ENCODE data around the gene DCP1B. TPM values are rescaled to one million over a fixed set of nuclear protein-coding genes. Genes with fewer than 3 reads are reported as not detected.

The DCP1B gene
- total RNA-seq, 1 experiment from 2014 or later = 4.8 TPM

DNA sequence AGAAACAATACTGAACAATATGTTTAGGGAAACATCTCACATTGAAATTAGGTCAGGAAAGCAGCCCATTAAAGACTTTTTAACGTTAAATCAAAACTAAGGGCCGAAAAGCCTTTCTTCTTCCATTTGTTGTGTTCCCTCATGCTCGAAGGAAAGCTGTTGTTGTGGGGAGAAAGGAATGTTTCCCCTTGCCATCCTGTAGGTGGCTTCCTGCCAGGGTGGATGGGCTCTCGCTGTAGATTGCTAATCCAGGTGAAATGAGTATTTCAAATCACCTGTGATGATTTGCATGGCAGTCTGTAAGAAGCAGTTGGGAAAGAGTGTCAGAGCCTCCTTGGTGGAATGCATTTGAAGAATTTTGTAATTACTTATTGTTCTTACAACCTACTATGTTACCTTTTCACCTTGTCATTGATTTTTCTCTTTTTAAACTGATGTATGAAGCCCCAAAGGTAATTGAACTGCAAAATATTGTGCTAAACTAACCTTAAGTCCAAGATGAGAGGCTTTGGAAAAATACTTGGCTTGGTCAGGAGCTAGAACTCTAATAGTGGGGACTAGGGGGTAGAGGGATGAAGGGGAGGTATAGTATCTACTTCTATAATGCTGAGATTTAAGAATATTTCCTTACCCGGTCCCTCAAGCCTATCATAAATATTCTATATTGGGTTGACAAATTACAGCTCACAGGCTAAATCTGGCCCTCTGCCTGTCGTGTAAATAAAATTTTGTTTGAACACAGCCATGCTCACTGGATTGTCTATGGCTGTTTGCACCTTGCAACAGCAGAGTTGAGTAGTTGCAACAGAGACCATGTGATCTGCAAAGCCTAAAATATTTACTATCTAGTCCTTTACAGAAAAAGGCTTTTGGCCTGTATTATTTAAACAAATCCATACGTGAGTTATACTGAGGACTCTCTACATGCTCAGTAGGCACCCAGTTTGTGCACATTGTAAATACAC is 7.7 kb upstream of the DCP1B start:
- POLR2A ChIA-PET = no interaction called here
- H3K27ac ChIP-seq (ENCODE audit: low read length) = no peak overlapping the region
- in situ Hi-C loops (cut with HindIII; ENCODE audit: low pct_unique_long_range_greater_than_20kb, low sequenced_read_pairs) (no loop called here), intact Hi-C loops (cut with micrococcal nuclease; ENCODE audit: unreplicated experiment) (no loop called here)
- no peaks in the 10 kb centered on the region for H3K9me3 ChIP-seq (ENCODE audit: control insufficient read depth, insufficient read depth, low read depth, low read length)
- TF ChIP-seq CTCF (IDR thresholded peaks at IDR 0.05) (no peak), SIN3A (IDR thresholded peaks at IDR 0.05; ENCODE audit: borderline replicate concordance, insufficient read depth, low read depth, low read length) (no peak), POLR2AphosphoS5 (IDR thresholded peaks at IDR 0.05; ENCODE audit: low read depth, low read length) (no peak), TCF7L2 (IDR thresholded peaks at IDR 0.05; ENCODE audit: low read depth, low read length) (no peak)
- TF ChIP-seq, protein P1, sequence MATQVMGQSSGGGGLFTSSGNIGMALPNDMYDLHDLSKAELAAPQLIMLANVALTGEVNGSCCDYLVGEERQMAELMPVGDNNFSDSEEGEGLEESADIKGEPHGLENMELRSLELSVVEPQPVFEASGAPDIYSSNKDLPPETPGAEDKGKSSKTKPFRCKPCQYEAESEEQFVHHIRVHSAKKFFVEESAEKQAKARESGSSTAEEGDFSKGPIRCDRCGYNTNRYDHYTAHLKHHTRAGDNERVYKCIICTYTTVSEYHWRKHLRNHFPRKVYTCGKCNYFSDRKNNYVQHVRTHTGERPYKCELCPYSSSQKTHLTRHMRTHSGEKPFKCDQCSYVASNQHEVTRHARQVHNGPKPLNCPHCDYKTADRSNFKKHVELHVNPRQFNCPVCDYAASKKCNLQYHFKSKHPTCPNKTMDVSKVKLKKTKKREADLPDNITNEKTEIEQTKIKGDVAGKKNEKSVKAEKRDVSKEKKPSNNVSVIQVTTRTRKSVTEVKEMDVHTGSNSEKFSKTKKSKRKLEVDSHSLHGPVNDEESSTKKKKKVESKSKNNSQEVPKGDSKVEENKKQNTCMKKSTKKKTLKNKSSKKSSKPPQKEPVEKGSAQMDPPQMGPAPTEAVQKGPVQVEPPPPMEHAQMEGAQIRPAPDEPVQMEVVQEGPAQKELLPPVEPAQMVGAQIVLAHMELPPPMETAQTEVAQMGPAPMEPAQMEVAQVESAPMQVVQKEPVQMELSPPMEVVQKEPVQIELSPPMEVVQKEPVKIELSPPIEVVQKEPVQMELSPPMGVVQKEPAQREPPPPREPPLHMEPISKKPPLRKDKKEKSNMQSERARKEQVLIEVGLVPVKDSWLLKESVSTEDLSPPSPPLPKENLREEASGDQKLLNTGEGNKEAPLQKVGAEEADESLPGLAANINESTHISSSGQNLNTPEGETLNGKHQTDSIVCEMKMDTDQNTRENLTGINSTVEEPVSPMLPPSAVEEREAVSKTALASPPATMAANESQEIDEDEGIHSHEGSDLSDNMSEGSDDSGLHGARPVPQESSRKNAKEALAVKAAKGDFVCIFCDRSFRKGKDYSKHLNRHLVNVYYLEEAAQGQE (IDR thresholded peaks at IDR 0.05; ENCODE audit: insufficient read depth in 1 of 2, low read depth in 2 of 2, low read length in 1 of 2) = no peak
- ATAC-seq (no peak), DNase-seq (ENCODE audit: low read depth, low spot score) (no peak)
- H3K36me3 ChIP-seq (ENCODE audit: control insufficient read depth, insufficient read depth, low read length) = no peaks in the 10 kb centered on the region
- H3K4me3 ChIP-seq (ENCODE audit: low read depth in 2 of 2, low read length in 2 of 2) = no peak overlapping the region
- BruUV-seq (replicated peaks) = no TSS peak
- no peaks in the 10 kb centered on the region for H3K4me1 ChIP-seq (ENCODE audit: control insufficient read depth, insufficient read depth, low read length)
- CTCF ChIA-PET = no interaction called here
- no peaks in the 10 kb centered on the region for H3K27me3 ChIP-seq (ENCODE audit: control insufficient read depth, insufficient read depth, low read length)

GRCh38 chr12:2009623-2010022 is 5.4 kb upstream of the DCP1B start:
- intact Hi-C loops (cut with micrococcal nuclease; ENCODE audit: unreplicated experiment) (no loop called here), in situ Hi-C loops (cut with HindIII; ENCODE audit: low pct_unique_long_range_greater_than_20kb, low sequenced_read_pairs) (no loop called here)
- H3K4me1 ChIP-seq (ENCODE audit: control insufficient read depth, insufficient read depth, low read length) = no peaks in the 10 kb centered on the region
- no peak overlapping the region for H3K4me3 ChIP-seq (ENCODE audit: low read depth in 2 of 2, low read length in 2 of 2)
- no peaks in the 10 kb centered on the region for H3K9me3 ChIP-seq (ENCODE audit: control insufficient read depth, insufficient read depth, low read depth, low read length)
- no peak overlapping the region for H3K27ac ChIP-seq (ENCODE audit: low read length)
- BruUV-seq (replicated peaks) = no TSS peak
- DNase-seq (ENCODE audit: low read depth, low spot score) (no peak), ATAC-seq (no peak)
- ChIA-PET POLR2A (no interaction called here), CTCF (interaction anchor here (0.5 kb wide), 1 partner anchor 25 kb away, joined by 4 read pairs; no protein-coding TSS in a partner anchor)
- TF ChIP-seq, protein P1 (IDR thresholded peaks at IDR 0.05; ENCODE audit: insufficient read depth in 1 of 2, low read depth in 2 of 2, low read length in 1 of 2) = no peak
- TF ChIP-seq TCF7L2 (IDR thresholded peaks at IDR 0.05; ENCODE audit: low read depth, low read length) = no peak
- TF ChIP-seq POLR2AphosphoS5 (IDR thresholded peaks at IDR 0.05; ENCODE audit: low read depth, low read length) = no peak
- no peak for TF ChIP-seq SIN3A (IDR thresholded peaks at IDR 0.05; ENCODE audit: borderline replicate concordance, insufficient read depth, low read depth, low read length)
- no peak; the same call in 1 of the 2 replicates for TF ChIP-seq CTCF (IDR thresholded peaks at IDR 0.05)
- H3K27me3 ChIP-seq (ENCODE audit: control insufficient read depth, insufficient read depth, low read length) = no peaks in the 10 kb centered on the region
- no peaks in the 10 kb centered on the region for H3K36me3 ChIP-seq (ENCODE audit: control insufficient read depth, insufficient read depth, low read length)
